K562 (cell line): ENCODE measurements around the gene ADCY6. TPM values are rescaled to one million over a fixed set of nuclear protein-coding genes. Genes with fewer than 3 reads are reported as not detected.

Experiments used
- ATAC-seq: fragments of 200-7000 bp; cut with Tn5 transposase; 3 replicates; pipeline ENCODE4 v1.9.1; 2020; ENCODE audit warnings: moderate library complexity
- BruUV-seq: library from RNA; stranded (reverse); fragments of 400-500 nt; replicated peaks from 2 replicates; lab custom pipeline; 2021; lab: Mats Ljungman, UMichigan
- CTCF ChIA-PET: fragments of 300-600 bp; formaldehyde crosslinking; extraction: SDS; loops from one replicate; lab custom pipeline; 2021; ENCODE audit warnings: low intra/inter-chr PET ratio; lab: Yijun Ruan, JAX
- POLR2A ChIA-PET: fragments of 300-600, 350-650 bp; sonication (Branson Sonifier 250); formaldehyde crosslinking; extraction: SDS; loops from one replicate; lab custom pipeline; 2021; ENCODE audit warnings: antibody characterized with exemption, inconsistent platforms; lab: Yijun Ruan, JAX
- DNase-seq, 4 experiments: peaks; one replicate each; pipeline versions ENCODE4 v3.0.0 to v3.0.0-alpha.2; 2011 to 2018; ENCODE audit warnings: low spot score in 3 of 4, mixed read lengths in 3 of 4; ENCODE audit errors: extremely low read depth in 1 of 4
- FAIRE-seq: peaks from 2 replicates; lab custom pipeline; 2011; peaks lifted over from hg19 to GRCh38; lab: Jason Lieb, UNC
- H2AFZ ChIP-seq: 2 replicates; pipeline ENCODE4 v1.6.0; 2011; ENCODE audit warnings: low read depth, low read length, control low read depth, inconsistent platforms
- H3K27ac ChIP-seq: fragments of 200-600 bp; 3 replicates; pipeline ENCODE4 v1.8.0; 2011; ENCODE audit warnings: low read depth, mild to moderate bottlenecking, control low read depth, inconsistent platforms, low read length, moderate library complexity, mixed read lengths; ENCODE audit errors: extremely low read depth
- H3K27me3 ChIP-seq, 2 experiments: fragments of 300-600 bp in 1 of 2; 2 replicates in 1 of 2; 3 replicates in 1 of 2; pipeline versions ENCODE4 v1.6.0 to v1.8.0; 2011; ENCODE audit warnings: inconsistent platforms in 2 of 2, low read length in 2 of 2, mild to moderate bottlenecking in 1 of 2, mixed read lengths in 1 of 2, moderate library complexity in 1 of 2; ENCODE audit not compliant: control insufficient read depth in 2 of 2, insufficient read depth in 2 of 2
- H3K36me3 ChIP-seq: fragments of 300-600 bp; 3 replicates; pipeline ENCODE4 v1.8.0; 2011; ENCODE audit warnings: mild to moderate bottlenecking, low read length, inconsistent platforms; ENCODE audit not compliant: control insufficient read depth, insufficient read depth
- H3K4me1 ChIP-seq, 2 experiments: fragments of 200-600 bp in 1 of 2; replicated peaks in 1 of 2; 2 replicates in 1 of 2; 3 replicates in 1 of 2; pipeline versions ENCODE4 v1.5.1 to v1.8.0; 2011; ENCODE audit warnings: inconsistent platforms in 2 of 2, low read length in 2 of 2, mild to moderate bottlenecking in 1 of 2, mixed read lengths in 1 of 2, moderate library complexity in 1 of 2; ENCODE audit not compliant: control insufficient read depth in 2 of 2, insufficient read depth in 2 of 2
- H3K4me2 ChIP-seq: 2 replicates; pipeline ENCODE4 v1.6.1; 2011; ENCODE audit warnings: low read length, control low read depth, inconsistent platforms, mixed read lengths; ENCODE audit not compliant: insufficient read depth
- H3K4me3 ChIP-seq: fragments of 200-600 bp; sonication (generic), shearing (Covaris generic); 2 replicates; pipeline ENCODE4 v1.5.1; 2016; ENCODE audit warnings: control low read depth, inconsistent platforms
- H3K79me2 ChIP-seq: fragments of 200-600 bp; 3 replicates; pipeline ENCODE4 v1.8.0; 2011; ENCODE audit warnings: low read length, inconsistent platforms; ENCODE audit not compliant: control insufficient read depth, insufficient read depth
- H3K9ac ChIP-seq, 2 experiments: 2 replicates each; pipeline versions ENCODE4 v1.6.0 to v1.6.1; 2011; ENCODE audit warnings: low read depth in 2 of 2, low read length in 2 of 2, control low read depth in 1 of 2, inconsistent platforms in 1 of 2, mild to moderate bottlenecking in 1 of 2, mixed read lengths in 1 of 2; ENCODE audit not compliant: insufficient read depth in 1 of 2
- H3K9me1 ChIP-seq: one replicate; pipeline ENCODE4 v1.6.0; 2011; ENCODE audit warnings: inconsistent platforms, mild to moderate bottlenecking, low read length, moderate library complexity; ENCODE audit not compliant: control insufficient read depth, insufficient read depth
- H3K9me3 ChIP-seq: replicated peaks from 2 replicates; pipeline ENCODE4 v1.5.1; 2011; ENCODE audit warnings: low read depth, low read length, inconsistent platforms; ENCODE audit not compliant: control insufficient read depth, insufficient read depth
- H4K20me1 ChIP-seq: replicated peaks from 2 replicates; pipeline ENCODE4 v1.6.1; 2011; ENCODE audit warnings: low read length, inconsistent platforms, mixed read lengths; ENCODE audit not compliant: control insufficient read depth, insufficient read depth
- CREB3L1 ChIP-seq: fragments of 450-650 bp; IDR thresholded peaks from 2 replicates; pipeline ENCODE4 v1.6.1; 2014; ENCODE audit warnings: low read depth, mild to moderate bottlenecking, moderate library complexity, borderline replicate concordance
- NFYB ChIP-seq: IDR thresholded peaks from 2 replicates; pipeline ENCODE4 v1.6.1; 2011; ENCODE audit warnings: mild to moderate bottlenecking, moderate library complexity; ENCODE audit not compliant: insufficient read length; ENCODE audit errors: extremely low read depth
- RUNX1 ChIP-seq: sonication (generic); IDR thresholded peaks from 2 replicates; pipeline ENCODE4 v1.6.1; 2016; ENCODE audit warnings: antibody characterized with exemption, low read depth
- TOE1 ChIP-seq, 2 experiments: fragments of 450-650 bp in 1 of 2; sonication (generic) in 1 of 2; formaldehyde crosslinking in 1 of 2; IDR thresholded peaks; 2 replicates each; pipeline versions ENCODE4 v1.7.1 to v1.8.0; 2016 to 2022; ENCODE audit warnings: borderline replicate concordance in 2 of 2, mild to moderate bottlenecking in 2 of 2, antibody characterized with exemption in 1 of 2, inconsistent platforms in 1 of 2, low read depth in 1 of 2, missing genetic modification reagents in 1 of 2, moderate library complexity in 1 of 2
- TSC22D4 ChIP-seq: fragments of 450-650 bp; IDR thresholded peaks from 2 replicates; pipeline ENCODE4 v1.6.1; 2016; ENCODE audit warnings: missing genetic modification characterization, missing biosample characterization, control low read depth
- TSHZ1 ChIP-seq: fragments of 250-450 bp; sonication (Bioruptor Pico); IDR thresholded peaks from 2 replicates; pipeline ENCODE4 v1.4.0; 2020; ENCODE audit warnings: mild to moderate bottlenecking, moderate library complexity
- ZBTB11 ChIP-seq, 3 experiments: fragments of 200-800 bp in 1 of 3; fragments of 250-450 bp in 1 of 3; fragments of 450-650 bp in 1 of 3; sonication (Bioruptor Pico) in 1 of 3; sonication (Bioruptor generic) in 1 of 3; formaldehyde crosslinking in 1 of 3; IDR thresholded peaks; 2 replicates each; pipeline versions ENCODE4 v1.6.1 to v1.8.0; 2016 to 2022; ENCODE audit warnings: mild to moderate bottlenecking in 2 of 3, missing genetic modification characterization in 2 of 3, missing compliant biosample characterization in 1 of 3, moderate library complexity in 1 of 3
- ZNF57 ChIP-seq: fragments of 450-650 bp; formaldehyde crosslinking; IDR thresholded peaks from 2 replicates; pipeline ENCODE4 v1.4.0; 2020; ENCODE audit warnings: mild to moderate bottlenecking, moderate library complexity
- WGBS: fragments of 100-300 bp; shearing (Covaris generic); methylation state at CpG from one replicate; pipeline ENCODE4 v1.1.6; 2016; ENCODE audit warnings: low coverage, mixed read lengths; ENCODE audit not compliant: insufficient coverage; ENCODE audit errors: missing lambda C conversion rate; 5-methylcytosine and 5-hydroxymethylcytosine counted together
- in situ Hi-C: fragments of 300-500 bp; cut with MboI; formaldehyde crosslinking; loops from 4 replicates; pipeline ENCODE4 v1.15.0; 2018; ENCODE audit warnings: inconsistent platforms, mixed read lengths
- intact Hi-C: fragments of 100-400 bp; cut with micrococcal nuclease; formaldehyde crosslinking; loops from 2 replicates; pipeline ENCODE4 v1.14.2; 2022
- polyA plus RNA-seq, 8 experiments: library from polyadenylated mRNA; depleted of rRNA in 4 of 8; stranded (reverse) in 5 of 8; unstranded in 3 of 8; fragments of >200 nt; fragmentation: Nextera tagmentation in 2 of 8; fragmentation: Illumina TruSeq in 1 of 8; extraction: Ambion mirVana in 2 of 8; extraction: Trizol in 1 of 8; gene quantifications; 2 replicates each; pipeline versions ENCODE4 v1.2.1 to v1.2.3, GENCODE V29; 2011 to 2014; ENCODE audit warnings: inconsistent platforms in 1 of 8, missing spikeins in 1 of 8
- total RNA-seq, 7 experiments: library from RNA; depleted of rRNA in 6 of 7; stranded (reverse); fragments of >200 nt in 6 of 7; fragmentation: Illumina TruSeq in 2 of 7; extraction: Trizol in 2 of 7; gene quantifications; 2 replicates each; pipeline versions ENCODE4 v1.2.1 to v1.2.3, GENCODE V29; 2011 to 2021; ENCODE audit warnings: low replicate concordance in 1 of 7
- TF ChIP-seq, protein P1 (sequence below): sonication (generic); formaldehyde crosslinking; IDR thresholded peaks from 2 replicates; pipeline ENCODE4 v1.8.0; 2022; ENCODE audit warnings: missing genetic modification reagents, mild to moderate bottlenecking, borderline replicate concordance

ADCY6 gene
- total and polyA plus RNA-seq, 9 of the 15 experiments (the other 6 are each of a cell fraction or from before 2014, with no cell fraction given): 0.01 to 1.0 (median 0.53) TPM

DNA sequence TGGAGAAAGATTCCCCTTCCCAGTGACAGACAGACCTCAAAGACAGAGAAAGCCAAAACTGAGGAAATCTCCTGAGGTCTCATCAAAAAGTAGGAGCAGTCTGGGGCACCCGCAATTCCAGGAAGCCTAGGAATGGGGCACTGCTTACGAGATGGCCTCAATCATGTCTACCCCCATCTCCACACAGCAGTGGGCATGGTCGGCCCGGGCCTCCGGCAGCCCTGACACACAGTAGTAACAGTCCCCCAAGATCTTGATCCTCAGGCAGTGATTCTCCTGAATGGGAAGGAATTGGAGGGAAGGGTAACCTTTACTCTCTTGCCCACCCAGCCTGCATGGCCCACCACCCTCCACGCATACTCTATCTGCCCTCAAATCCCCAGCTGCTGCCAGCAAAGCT, 11.9 kb downstream of the ADCY6 start:
- Histone ChIP-seq H3K9ac (no peak overlapping the region), H4K20me1 (peaks cover 12% of the 10 kb centered on the region; the same call in 1 of the 2 replicates), H3K79me2 (no peaks in the 10 kb centered on the region), H3K9me3 (no peaks in the 10 kb centered on the region), H3K36me3 (no peaks in the 10 kb centered on the region), H3K4me1 (peaks cover 0 to 6% of the 10 kb centered on the region in 2 experiments; a peak in 2 of 5 replicates), H3K27me3 (peaks cover 26 to 84% of the 10 kb centered on the region in 2 experiments; a peak in 4 of 5 replicates), H3K27ac (no peak overlapping the region), H3K4me3 (no peak overlapping the region), H3K4me2 (no peak overlapping the region), H3K9me1 (no peaks in the 10 kb centered on the region), H2AFZ (no peak overlapping the region)
- 1% methylated on average over 6 of the region's 6 CpGs for WGBS
- ChIA-PET CTCF (no interaction called here), POLR2A (no interaction called here)
- ATAC-seq (no peak), DNase-seq (no peak), FAIRE-seq (no peak)
- intact Hi-C loops (no loop called here), in situ Hi-C loops (loop anchor here (25.0 kb wide), 1 partner anchor 240 kb away; the partner anchor contains the start of gene OR8S1)
- no TSS peak for BruUV-seq
- TF ChIP-seq TSHZ1 (CRISPR knock-in tag) (no peak), CREB3L1 (no peak), TSC22D4 (no peak), ZNF57 (CRISPR knock-in tag) (no peak), ZBTB11 (CRISPR knock-in tag; IDR thresholded peaks at IDR 0.05) (no peak), TOE1 (IDR thresholded peaks at IDR 0.05; ENCODE audit: borderline replicate concordance) (no peak), TOE1 (CRISPR knock-in tag; IDR thresholded peaks at IDR 0.05; ENCODE audit: borderline replicate concordance, low read depth) (no peak), RUNX1 (no peak), NFYB (no peak)
- TF ChIP-seq, protein P1, sequence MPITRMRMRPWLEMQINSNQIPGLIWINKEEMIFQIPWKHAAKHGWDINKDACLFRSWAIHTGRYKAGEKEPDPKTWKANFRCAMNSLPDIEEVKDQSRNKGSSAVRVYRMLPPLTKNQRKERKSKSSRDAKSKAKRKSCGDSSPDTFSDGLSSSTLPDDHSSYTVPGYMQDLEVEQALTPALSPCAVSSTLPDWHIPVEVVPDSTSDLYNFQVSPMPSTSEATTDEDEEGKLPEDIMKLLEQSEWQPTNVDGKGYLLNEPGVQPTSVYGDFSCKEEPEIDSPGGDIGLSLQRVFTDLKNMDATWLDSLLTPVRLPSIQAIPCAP: no peak
